CD1c-positive myeloid dendritic cell (primary cell): ENCODE data around the gene PSAP.
"Not testable (repeated sequence)": the region's sequence is repeated elsewhere in the genome, so short reads cannot be mapped to it uniquely, and the experiment has no call there.

ENCODE experiments used
- DNase-seq: peaks from one replicate; pipeline ENCODE4 v3.0.0-alpha.2; 2016; ENCODE audit errors: extremely low spot score

The PSAP gene

DNA sequence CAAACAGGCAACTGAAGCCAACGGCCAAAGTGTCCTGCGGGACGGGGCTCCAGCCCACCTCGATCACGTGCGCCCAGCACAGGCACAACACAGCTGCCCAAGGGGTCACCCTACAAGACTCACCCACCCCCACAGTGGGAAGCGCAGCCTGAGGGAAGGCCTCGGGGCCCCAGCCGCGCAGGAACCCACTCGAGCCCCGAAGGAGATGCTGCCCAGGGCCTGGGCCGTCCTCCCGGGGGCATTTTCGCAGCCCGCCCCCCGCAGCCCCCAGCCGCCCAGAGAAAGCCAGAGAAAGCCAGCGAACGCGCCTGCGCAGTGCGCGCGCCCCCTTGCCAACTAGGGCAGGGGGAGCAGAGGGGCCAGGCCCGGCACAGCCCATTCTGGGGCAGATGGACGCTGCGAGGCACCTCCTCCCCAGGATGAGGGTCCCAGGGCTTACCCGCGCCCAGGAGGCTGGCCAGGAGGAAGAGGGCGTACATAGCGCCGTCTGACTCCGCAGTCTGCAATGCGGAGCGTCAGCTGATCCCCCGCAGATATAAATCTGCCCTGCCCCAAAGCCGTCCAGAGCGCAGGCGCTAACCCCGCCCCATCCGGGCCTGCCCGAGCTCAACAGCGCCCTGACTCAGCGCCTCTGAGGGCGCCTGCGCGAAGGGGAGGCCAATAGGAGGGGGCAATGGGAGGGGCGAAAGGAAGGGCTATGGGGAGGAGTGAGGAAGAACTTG, at the start of gene PSAP:
TSS of gene PSAP (minus strand) at position 509 of the 722 bp plus-strand sequence. CDS start at position 479, 30 bp downstream.
- DNase-seq, result peak; percentile 100

GRCh38 chr10:71900441-71901180, 49.6 kb upstream of the PSAP start:
- no peak for DNase-seq

DNA sequence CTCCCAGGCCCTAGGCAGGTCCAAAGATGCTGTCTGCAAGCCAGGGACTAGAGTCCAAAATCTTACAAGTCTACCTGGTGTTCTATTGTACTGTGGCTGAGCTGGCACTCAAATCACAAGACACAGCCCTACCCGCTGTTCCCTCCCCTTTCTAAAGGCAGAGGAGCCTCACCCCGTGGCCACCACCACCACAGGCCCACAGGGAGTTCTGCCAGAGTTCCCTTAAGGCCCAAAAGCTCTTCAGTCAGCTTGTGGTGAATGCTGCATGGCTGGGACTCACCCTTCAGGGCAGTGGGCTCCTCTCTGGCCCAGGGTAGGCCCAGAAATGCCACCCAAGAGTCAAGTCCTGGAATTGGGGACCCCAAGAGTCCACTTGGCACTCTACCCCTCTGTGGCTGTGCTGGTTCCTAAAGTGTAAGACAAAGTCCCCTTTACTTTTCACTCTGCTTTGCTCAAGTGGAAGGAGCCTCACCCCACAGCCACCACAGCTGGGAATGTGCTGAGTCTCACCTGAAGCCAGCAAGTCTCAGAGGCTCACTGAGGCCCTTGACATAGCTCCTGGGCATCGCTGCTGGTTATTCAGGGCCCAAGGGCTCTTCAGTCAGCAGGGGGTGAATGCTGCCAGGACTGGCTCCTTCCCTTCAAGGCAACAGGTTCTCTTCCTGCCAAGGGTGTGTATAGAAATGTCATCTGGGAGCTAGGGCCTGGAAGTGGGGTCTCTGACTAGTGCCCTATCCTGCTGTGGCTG, 48.8 kb upstream of the PSAP start:
- DNase-seq, result no peak

DNA sequence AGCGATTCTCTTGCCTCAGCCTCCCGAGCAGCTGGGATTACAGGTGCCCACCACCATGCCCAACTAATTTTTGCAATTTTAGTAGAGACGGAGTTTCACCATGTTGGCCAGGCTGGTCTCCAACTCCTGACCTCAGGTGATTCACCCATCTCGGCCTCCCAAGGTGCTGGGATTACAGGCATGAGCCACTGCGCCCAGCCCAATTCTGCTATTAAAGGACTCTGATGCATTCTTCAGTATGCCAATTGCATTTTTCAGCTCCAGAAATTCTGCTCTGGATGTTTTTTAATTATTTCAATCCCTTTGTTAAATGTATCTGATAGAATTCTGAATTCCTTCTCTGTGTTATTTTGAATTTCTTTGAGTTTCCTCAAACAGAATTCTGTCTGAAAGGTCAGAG, 47.3 kb upstream of the PSAP start:
- DNase-seq, result not testable (repeated sequence)

DNA sequence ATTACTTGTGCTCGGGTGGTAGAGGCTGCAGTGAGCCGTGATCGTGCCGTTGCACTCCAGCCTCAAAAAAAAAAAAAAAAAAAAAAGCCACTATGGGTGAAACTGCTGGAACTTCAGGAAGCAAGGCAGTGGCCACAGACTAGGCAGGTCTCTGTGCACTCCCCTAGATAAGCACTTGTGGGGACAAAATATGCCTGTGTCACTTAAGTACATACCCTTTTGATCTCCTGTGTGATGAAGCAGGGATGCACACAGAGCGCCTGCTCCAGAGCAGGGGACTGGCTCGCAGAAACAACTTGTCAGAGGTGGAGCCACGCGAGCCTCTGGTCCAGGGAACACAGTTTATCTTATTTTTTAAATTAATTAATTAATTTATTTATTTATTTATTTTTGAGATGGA, 42.9 kb upstream of the PSAP start:
- DNase-seq, result no peak

DNA sequence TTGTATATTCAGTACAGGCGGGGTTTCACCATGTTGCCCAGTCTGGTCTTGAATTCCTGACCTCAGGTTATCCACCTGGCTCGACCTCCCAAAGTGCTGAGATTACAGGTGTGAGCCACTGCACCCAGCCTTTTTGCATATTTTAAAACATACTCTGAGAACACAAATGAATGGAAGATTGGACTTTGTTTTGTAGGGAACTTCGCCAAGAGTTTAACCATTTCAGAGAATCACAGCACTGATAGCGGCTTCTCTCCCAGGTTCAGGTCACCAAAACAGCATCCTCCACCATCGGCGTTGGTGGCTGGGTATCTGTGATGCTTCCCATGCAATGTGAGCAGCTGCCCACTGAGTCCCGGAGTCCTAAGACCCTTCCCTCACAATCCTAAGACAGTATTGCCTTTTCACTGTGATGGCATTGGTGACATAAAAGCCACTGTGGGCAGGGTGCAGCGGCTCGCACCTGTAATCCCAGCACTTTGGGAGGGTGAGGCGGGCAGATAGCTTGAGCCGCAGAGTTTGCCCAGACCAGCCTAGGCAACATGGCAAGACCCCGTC, 42.3 kb upstream of the PSAP start:
- DNase-seq, result no peak

DNA sequence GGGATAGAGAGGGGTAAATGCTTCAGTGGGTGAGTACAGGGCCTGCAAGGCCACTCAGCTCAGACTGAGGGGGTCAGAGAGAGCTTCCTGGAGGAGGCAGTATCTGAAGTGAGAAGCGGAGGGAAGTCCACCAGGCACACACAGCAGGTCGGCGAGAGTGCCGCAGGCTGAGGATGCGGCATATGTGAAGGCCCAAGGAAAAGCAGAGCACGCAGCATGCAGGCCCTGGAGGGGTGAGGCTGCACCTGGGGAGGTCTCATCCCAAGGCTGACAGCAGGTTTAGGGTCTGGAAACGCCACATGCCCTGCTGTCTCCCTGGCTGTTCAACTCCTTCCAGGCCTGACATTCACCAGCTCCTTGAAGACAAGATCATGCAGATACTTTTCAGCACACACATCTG, 40.4 kb upstream of the PSAP start:
- DNase-seq, result no peak

- DNase-seq, result no peak
Observed at GRCh38 chr10:71889388-71889987, 38.4 kb upstream of the PSAP start.

DNA sequence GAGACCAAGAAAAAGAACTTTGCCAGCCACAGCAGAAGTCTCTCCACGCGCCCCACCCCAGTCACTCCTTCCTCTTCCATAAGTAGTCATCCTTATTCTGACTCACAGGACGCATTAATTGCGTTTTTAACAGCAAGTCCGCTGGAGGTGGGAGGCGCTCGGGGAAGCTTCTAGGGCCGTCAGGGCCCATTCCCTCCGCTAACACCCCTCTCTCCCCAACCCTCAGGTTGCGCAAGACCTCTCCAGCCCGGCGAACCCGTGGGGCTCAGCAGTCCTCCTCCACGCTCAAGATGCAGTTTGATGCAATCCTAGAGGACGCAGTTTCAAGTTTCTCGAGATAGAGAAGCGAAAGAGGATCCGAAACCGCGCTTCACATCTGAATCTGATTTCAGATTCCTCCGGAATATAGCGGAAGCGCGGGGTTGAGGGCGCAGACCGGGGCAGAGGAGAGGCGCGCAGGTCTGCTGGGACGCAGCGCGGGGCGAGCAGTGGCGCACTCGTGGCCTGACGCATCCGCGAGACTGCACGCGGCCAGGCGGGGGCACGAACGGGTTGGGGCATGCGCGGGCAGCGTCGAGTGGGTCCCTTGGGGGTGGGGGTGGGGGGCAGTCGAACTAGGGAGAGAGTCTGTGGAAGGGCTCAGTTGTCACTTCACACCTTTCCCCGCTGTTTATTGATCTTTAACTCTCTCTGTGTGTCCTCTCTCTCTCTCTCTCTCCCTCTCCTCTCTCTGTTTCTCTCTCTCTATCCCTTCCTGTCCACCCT, 37.8 kb upstream of the PSAP start:
- DNase-seq, result peak; percentile 99

DNA sequence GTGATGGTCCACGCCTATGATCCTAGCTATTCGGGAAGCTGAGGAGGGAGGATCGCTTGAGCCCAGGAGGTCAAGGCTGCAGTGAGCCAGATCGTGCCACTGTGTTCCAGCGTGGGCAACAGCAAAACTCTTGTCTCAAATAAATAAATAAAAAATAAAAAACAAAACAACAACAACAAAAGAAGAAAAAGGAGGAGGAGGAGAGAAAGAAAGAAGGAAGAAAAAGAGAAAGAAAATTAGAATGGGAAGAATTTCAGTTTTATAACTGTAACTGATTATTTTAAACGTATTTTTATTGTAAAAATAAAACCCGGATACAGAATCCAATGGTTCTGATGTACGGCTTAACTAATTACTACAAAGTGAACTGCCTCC, 37.2 kb upstream of the PSAP start:
- no peak for DNase-seq

- DNase-seq, result peak; percentile 38
Observed at GRCh38 chr10:71887743-71888142, 36.7 kb upstream of the PSAP start.

- DNase-seq, result no peak
Observed at GRCh38 chr10:71882813-71883659, 32.0 kb upstream of the PSAP start.

DNA sequence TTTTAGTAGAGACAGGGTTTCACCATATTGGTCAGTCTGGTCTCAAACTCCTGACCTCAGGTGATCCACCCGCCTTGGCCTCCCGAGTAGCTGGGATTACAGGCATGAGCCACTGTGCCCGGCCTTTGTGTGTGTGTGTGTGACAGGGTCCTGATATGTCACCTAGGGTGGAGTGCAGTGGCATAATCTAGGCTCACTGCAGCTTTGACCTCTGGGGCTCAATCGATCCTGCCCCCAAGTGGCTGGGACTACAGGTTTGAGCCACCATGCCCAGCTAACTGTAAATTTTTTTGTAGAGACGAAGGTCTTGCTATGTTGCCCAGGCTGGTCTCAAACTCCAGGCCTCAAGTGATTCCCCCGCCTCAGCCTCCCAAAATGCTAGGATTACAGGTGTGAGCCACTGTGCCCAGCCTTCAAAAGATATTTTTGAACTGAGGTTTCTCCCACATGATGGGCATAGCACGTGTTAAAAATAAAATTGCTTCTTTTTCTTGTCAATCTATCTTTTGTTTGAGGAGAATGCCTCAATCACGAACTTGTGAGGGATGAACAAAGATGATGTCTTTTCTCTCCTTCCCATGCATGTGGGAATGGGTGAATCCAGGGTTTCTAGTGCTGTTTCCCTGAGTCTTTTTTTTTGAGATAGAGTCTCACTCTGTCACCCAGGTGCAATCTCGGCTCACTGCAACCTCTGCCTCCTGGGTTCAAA, 30.8 kb upstream of the PSAP start:
- DNase-seq, result no peak

GRCh38 chr10:71881307-71881624, 30.2 kb upstream of the PSAP start:
- not testable (repeated sequence) for DNase-seq

DNA sequence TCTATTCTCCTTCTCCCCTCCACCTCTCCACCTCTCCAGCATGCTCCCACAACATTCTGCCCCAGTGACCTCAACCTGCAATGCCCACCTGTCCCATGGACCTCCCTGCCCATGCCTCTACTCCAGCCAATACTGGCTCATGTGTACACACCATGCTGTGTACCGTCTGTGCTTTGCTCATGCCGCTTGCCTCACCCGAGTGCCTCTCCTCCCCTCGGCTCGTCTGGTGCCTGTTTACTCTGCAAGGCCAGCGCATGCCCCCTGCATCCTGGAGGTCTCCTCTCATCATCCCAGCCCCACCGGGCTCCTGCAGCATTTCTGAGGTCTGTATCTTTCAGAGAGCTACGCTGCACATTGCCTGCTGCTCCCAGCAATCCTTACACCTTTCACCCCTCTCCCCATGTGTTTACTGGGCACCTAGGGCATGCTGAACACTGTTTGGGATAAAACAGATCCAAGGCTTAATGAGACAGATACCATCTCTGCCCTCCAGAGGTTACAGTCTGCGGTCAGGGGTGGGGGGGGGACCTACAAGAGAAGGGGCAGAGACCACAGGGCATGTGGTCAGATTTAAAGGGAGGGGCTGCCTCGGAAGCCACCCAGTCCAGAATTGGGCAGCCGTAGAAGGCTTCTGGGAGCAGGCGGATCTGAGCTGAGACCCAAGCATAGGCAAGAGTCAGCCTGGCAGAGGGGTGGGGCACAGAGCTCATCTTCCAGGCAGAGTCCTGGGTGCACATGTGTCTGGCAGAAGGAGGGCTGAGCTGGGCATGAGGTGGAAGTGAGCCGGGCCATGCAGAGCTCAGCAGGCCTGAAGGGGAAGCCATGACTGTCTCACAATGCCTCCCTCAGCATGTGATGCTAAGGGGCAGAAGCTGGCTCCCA, 29.6 kb upstream of the PSAP start:
- peak; percentile 68 for DNase-seq

GRCh38 chr10:71878327-71879034, 27.4 kb upstream of the PSAP start:
- peak; percentile 69 for DNase-seq

DNA sequence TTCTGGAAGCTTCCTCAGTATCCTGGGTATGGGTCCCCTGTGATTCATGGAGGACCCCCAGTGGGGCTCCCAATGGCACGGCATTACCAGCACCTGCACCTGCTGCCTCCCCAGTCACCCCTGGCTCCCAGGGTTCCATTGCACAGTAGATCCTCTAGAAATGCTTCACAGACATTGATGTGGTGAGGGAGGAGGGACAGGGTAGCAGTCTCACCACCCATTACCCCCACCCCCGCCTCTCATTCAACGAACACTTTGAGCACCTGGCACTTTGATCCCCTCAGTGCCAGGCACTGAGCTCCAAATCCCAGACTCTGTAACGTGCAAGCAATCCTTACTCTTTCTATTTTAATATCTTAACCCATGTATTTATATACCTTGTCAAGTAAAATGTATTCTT, 26.8 kb upstream of the PSAP start:
- no peak for DNase-seq
